Ishikawa (cell line): ENCODE results near the gene MCM9.

ENCODE experiments used
- CEBPB ChIP-seq: IDR thresholded peaks from 2 replicates; pipeline ENCODE4 v1.6.1; 2012
- CREB1 ChIP-seq: IDR thresholded peaks from 2 replicates; pipeline ENCODE4 v1.6.1; 2012; ENCODE audit warnings: low read depth
- EGR1 ChIP-seq: IDR thresholded peaks from 2 replicates; pipeline ENCODE4 v1.6.1; 2012
- EP300 ChIP-seq: IDR thresholded peaks from 2 replicates; pipeline ENCODE4 v1.6.1; 2012; ENCODE audit warnings: borderline replicate concordance
- FOXM1 ChIP-seq: IDR thresholded peaks from 2 replicates; pipeline ENCODE4 v1.6.1; 2012; ENCODE audit warnings: low read depth, borderline replicate concordance
- NFIC ChIP-seq: IDR thresholded peaks from 2 replicates; pipeline ENCODE4 v1.6.1; 2012
- RAD21 ChIP-seq: IDR thresholded peaks from 2 replicates; pipeline ENCODE4 v1.6.1; 2012; ENCODE audit warnings: low read depth
- TAF1 ChIP-seq: IDR thresholded peaks from 2 replicates; pipeline ENCODE4 v1.6.1; 2012; ENCODE audit warnings: low read depth, mild to moderate bottlenecking
- TCF12 ChIP-seq: IDR thresholded peaks from 2 replicates; pipeline ENCODE4 v1.6.1; 2012; ENCODE audit warnings: low read depth
- TEAD4 ChIP-seq: IDR thresholded peaks from 2 replicates; pipeline ENCODE4 v1.6.1; 2012
- USF1 ChIP-seq: IDR thresholded peaks from 2 replicates; pipeline ENCODE4 v1.6.1; 2012
- YY1 ChIP-seq: IDR thresholded peaks from 2 replicates; pipeline ENCODE4 v1.6.1; 2012; ENCODE audit warnings: low read depth
- ZBTB7A ChIP-seq: IDR thresholded peaks from 2 replicates; pipeline ENCODE4 v1.6.1; 2012; ENCODE audit warnings: low read depth
- TF ChIP-seq, protein P1 (sequence below): IDR thresholded peaks from 2 replicates; pipeline ENCODE4 v1.6.1; 2012
- TF ChIP-seq, protein P2 (sequence below): IDR thresholded peaks from 2 replicates; pipeline ENCODE4 v1.6.1; 2012; ENCODE audit warnings: low read depth, mild to moderate bottlenecking

Gene MCM9

GRCh38 chr6:118912646-118913045, 22.3 kb downstream of the MCM9 start:
- TF ChIP-seq RAD21 (no peak), EGR1 (no peak), CREB1 (no peak), FOXM1 (no peak), TAF1 (no peak), YY1 (no peak), NFIC (no peak), EP300 (no peak), TCF12 (no peak), ZBTB7A (no peak), TEAD4 (no peak)
- TF ChIP-seq, protein P1, sequence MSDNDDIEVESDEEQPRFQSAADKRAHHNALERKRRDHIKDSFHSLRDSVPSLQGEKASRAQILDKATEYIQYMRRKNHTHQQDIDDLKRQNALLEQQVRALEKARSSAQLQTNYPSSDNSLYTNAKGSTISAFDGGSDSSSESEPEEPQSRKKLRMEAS = no peak
- TF ChIP-seq, protein P2, sequence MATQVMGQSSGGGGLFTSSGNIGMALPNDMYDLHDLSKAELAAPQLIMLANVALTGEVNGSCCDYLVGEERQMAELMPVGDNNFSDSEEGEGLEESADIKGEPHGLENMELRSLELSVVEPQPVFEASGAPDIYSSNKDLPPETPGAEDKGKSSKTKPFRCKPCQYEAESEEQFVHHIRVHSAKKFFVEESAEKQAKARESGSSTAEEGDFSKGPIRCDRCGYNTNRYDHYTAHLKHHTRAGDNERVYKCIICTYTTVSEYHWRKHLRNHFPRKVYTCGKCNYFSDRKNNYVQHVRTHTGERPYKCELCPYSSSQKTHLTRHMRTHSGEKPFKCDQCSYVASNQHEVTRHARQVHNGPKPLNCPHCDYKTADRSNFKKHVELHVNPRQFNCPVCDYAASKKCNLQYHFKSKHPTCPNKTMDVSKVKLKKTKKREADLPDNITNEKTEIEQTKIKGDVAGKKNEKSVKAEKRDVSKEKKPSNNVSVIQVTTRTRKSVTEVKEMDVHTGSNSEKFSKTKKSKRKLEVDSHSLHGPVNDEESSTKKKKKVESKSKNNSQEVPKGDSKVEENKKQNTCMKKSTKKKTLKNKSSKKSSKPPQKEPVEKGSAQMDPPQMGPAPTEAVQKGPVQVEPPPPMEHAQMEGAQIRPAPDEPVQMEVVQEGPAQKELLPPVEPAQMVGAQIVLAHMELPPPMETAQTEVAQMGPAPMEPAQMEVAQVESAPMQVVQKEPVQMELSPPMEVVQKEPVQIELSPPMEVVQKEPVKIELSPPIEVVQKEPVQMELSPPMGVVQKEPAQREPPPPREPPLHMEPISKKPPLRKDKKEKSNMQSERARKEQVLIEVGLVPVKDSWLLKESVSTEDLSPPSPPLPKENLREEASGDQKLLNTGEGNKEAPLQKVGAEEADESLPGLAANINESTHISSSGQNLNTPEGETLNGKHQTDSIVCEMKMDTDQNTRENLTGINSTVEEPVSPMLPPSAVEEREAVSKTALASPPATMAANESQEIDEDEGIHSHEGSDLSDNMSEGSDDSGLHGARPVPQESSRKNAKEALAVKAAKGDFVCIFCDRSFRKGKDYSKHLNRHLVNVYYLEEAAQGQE = no peak

GRCh38 chr6:118908441-118908840, 26.5 kb downstream of the MCM9 start:
- TF ChIP-seq FOXM1 (no peak), EP300 (no peak), NFIC (no peak), TAF1 (no peak), YY1 (no peak), USF1 (no peak), ZBTB7A (no peak), TEAD4 (no peak), RAD21 (no peak), EGR1 (no peak), CEBPB (no peak), TCF12 (no peak), CREB1 (no peak)
- TF ChIP-seq, protein P1 = no peak
- TF ChIP-seq, protein P2 = no peak

DNA sequence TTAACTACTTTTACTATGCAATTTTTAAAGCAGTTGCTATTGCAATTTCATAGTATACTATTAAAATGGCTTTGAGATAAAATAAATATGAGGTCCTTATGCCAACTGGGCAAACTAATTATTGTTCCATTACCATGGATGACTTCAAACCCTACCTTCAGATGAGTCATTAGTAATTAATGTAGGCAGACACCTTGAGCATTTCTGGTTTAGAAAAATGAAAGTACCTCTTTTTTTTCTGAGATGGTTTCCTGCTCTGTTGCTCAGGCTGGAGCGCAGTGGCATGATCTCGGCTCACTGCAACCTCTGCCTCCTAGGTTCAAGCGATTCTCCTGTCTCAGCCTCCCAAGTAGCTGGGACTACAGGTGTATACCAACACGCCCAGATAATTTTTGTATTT, 29.1 kb downstream of the MCM9 start:
- TF ChIP-seq YY1 (no peak), TCF12 (no peak), TAF1 (no peak), FOXM1 (no peak), TEAD4 (no peak), EP300 (no peak), RAD21 (no peak), ZBTB7A (no peak), USF1 (no peak), EGR1 (no peak), CEBPB (no peak)
- TF ChIP-seq, protein P1 = no peak
- TF ChIP-seq, protein P2 = no peak

- TF ChIP-seq ZBTB7A = no peak
- TF ChIP-seq TEAD4 = no peak
- no peak for TF ChIP-seq EGR1
- TF ChIP-seq NFIC = no peak
- no peak for TF ChIP-seq CREB1
- no peak for TF ChIP-seq TAF1
Measured at GRCh38 chr6:118905084-118905483, 29.9 kb downstream of the MCM9 start.
